Thyroid gland (tissue), 4 donors: ENCODE results near the gene MLPH. TPM values are rescaled to one million over a fixed set of nuclear protein-coding genes. Genes with fewer than 3 reads are reported as not detected.
A peak's percentile ranks its signal among the peaks of the same experiment; 100 is the strongest.

ENCODE experiments used
- DNase-seq, 2 donors: peaks; one replicate each; pipeline ENCODE4 v3.0.0-alpha.2; 2019
- H3K27ac ChIP-seq, 3 donors: fragments of 200-600 bp; sonication (generic); 1 replicate in 2 of 3; 2 replicates in 1 of 3; pipeline ENCODE4 v1.5.1; 2016 to 2019; ENCODE audit warnings: mild to moderate bottlenecking in 1 of 3, moderate library complexity in 1 of 3
- H3K27me3 ChIP-seq: fragments of 200-600 bp; sonication (generic); one replicate; pipeline ENCODE4 v1.5.1; 2019
- H3K36me3 ChIP-seq, 2 donors: fragments of 200-600 bp; sonication (generic); one replicate each; pipeline ENCODE4 v1.5.1; 2016 to 2019
- H3K4me1 ChIP-seq, 2 donors: fragments of 200-600 bp; sonication (generic); one replicate each; pipeline ENCODE4 v1.5.1; 2017 to 2019
- H3K4me3 ChIP-seq, 3 donors: fragments of 200-600 bp; sonication (generic); replicated peaks in 1 of 3; 1 replicate in 2 of 3; 2 replicates in 1 of 3; pipeline ENCODE4 v1.5.1; 2016; ENCODE audit warnings: mild to moderate bottlenecking in 1 of 3
- H3K9me3 ChIP-seq: fragments of 200-600 bp; sonication (generic); one replicate; pipeline ENCODE4 v1.5.1; 2017
- CTCF ChIP-seq, 6 experiments: fragments of 200-600 bp in 3 of 6; fragments of 450-650 bp in 3 of 6; sonication (generic) in 3 of 6; IDR thresholded peaks; one replicate each; pipeline ENCODE4 v1.5.1; 2016 to 2019; ENCODE audit warnings: antibody characterized with exemption in 6 of 6, mild to moderate bottlenecking in 2 of 6, inconsistent platforms in 1 of 6, moderate library complexity in 1 of 6
- POLR2A ChIP-seq, 2 donors: fragments of 450-650 bp; IDR thresholded peaks; one replicate each; pipeline ENCODE4 v1.6.1; 2017; ENCODE audit warnings: antibody characterized with exemption in 2 of 2, mild to moderate bottlenecking in 2 of 2, moderate library complexity in 1 of 2
- WGBS, 2 donors: methylation state at CpG; one replicate each; pipeline ENCODE4 v1.1.5; 2017; 5-methylcytosine and 5-hydroxymethylcytosine counted together
- intact Hi-C: fragments of 100-400 bp; cut with DNase I; formaldehyde crosslinking; loops from one replicate; pipeline ENCODE4 v1.15.1; 2023
- total RNA-seq, 4 donors: library from RNA; depleted of rRNA; stranded (reverse); fragments of >200 nt; gene quantifications; one replicate each; pipeline ENCODE4 v1.2.3, GENCODE V29; 2016

MLPH gene
- total RNA-seq, 4 donors from 2014 or later = 41.3 to 107 (median 58.6) TPM

GRCh38 chr2:237483018-237483731 is 3.9 kb upstream of the MLPH start:
- Histone ChIP-seq H3K36me3 (no peaks in the 10 kb centered on the region), H3K27ac (peak overlapping the region; percentile 86 to 96 (median 91)), H3K4me1 (peaks cover 23 to 51% of the 10 kb centered on the region in 2 donors), H3K4me3 (no peak overlapping the region), H3K9me3 (no peaks in the 10 kb centered on the region), H3K27me3 (no peaks in the 10 kb centered on the region)
- intact Hi-C loops = no loop called here
- WGBS, 2 donors = 67 to 78% methylated on average over 9 of the region's 9 CpGs
- DNase-seq = no peak
- TF ChIP-seq CTCF (IDR thresholded peaks at IDR 0.05) (no peak), POLR2A (IDR thresholded peaks at IDR 0.05) (no peak)

- Histone ChIP-seq H3K4me3 (peak overlapping the region in 1 of 3 donors; percentile 57), H3K4me1 (peaks cover 40 to 56% of the 10 kb centered on the region in 2 donors), H3K27me3 (no peaks in the 10 kb centered on the region), H3K9me3 (no peaks in the 10 kb centered on the region), H3K27ac (no peak overlapping the region), H3K36me3 (no peaks in the 10 kb centered on the region)
- intact Hi-C loops = no loop called here
- DNase-seq = no peak
- WGBS, 2 donors = 96 to 100% methylated on average over 1 of the region's 1 CpG
- TF ChIP-seq CTCF (IDR thresholded peaks at IDR 0.05) (no peak), POLR2A (IDR thresholded peaks at IDR 0.05) (no peak)
Measured at GRCh38 chr2:237485304-237485703, 1.7 kb upstream of the MLPH start.

GRCh38 chr2:237485844-237486243 is 1.2 kb upstream of the MLPH start:
- Histone ChIP-seq H3K27ac (peak overlapping the region in 2 of 3 donors; percentile 94 to 98), H3K9me3 (no peaks in the 10 kb centered on the region), H3K27me3 (no peaks in the 10 kb centered on the region), H3K4me1 (peaks cover 45 to 61% of the 10 kb centered on the region in 2 donors), H3K36me3 (no peaks in the 10 kb centered on the region), H3K4me3 (peak overlapping the region in 2 of 3 donors; percentile 24 to 57)
- DNase-seq = no peak
- TF ChIP-seq CTCF (IDR thresholded peaks at IDR 0.05) = no peak
- TF ChIP-seq POLR2A (IDR thresholded peaks at IDR 0.05) = no peak
- intact Hi-C loops = no loop called here

- Histone ChIP-seq H3K4me3 (peak overlapping the region; percentile 24 to 57 (median 41)), H3K27ac (peak overlapping the region in 2 of 3 donors; percentile 94 to 98), H3K9me3 (no peaks in the 10 kb centered on the region), H3K4me1 (peaks cover 50 to 66% of the 10 kb centered on the region in 2 donors), H3K36me3 (no peaks in the 10 kb centered on the region), H3K27me3 (no peaks in the 10 kb centered on the region)
- peak in 1 of 2 donors; percentile 22 for DNase-seq
- intact Hi-C loops = no loop called here
- TF ChIP-seq CTCF (IDR thresholded peaks at IDR 0.05) = no peak
- TF ChIP-seq POLR2A (IDR thresholded peaks at IDR 0.05) = peak in 1 of 2 donors; percentile 35
- WGBS, 2 donors = 3 to 6% methylated on average over 13 to 33 of the region's 36 CpGs
Measured at GRCh38 chr2:237486334-237486818, 675 bp upstream of the MLPH start.

GRCh38 chr2:237487496-237487895 is 445 bp downstream of the MLPH start:
- Histone ChIP-seq H3K27ac (peak overlapping the region; percentile 94 to 98 (median 97)), H3K36me3 (no peaks in the 10 kb centered on the region), H3K4me1 (peaks cover 41 to 66% of the 10 kb centered on the region in 2 donors), H3K9me3 (no peaks in the 10 kb centered on the region), H3K4me3 (peak overlapping the region; percentile 35 to 57 (median 41)), H3K27me3 (no peaks in the 10 kb centered on the region)
- no peak for TF ChIP-seq CTCF (IDR thresholded peaks at IDR 0.05)
- no peak for TF ChIP-seq POLR2A (IDR thresholded peaks at IDR 0.05)
- intact Hi-C loops = no loop called here
- WGBS, 2 donors = 32% methylated on average over 6 of the region's 14 CpGs; no CpG with 5 or more reads in 1 of the 2 donors
- peak; percentile 51 to 57 for DNase-seq
